Testis (tissue), 3 donors: ENCODE measurements around the gene CNNM3. TPM values are rescaled to one million over a fixed set of nuclear protein-coding genes. Genes with fewer than 3 reads are reported as not detected.

Experiments used
- DNase-seq: peaks from one replicate; pipeline ENCODE4 v3.0.0-alpha.2; 2019
- H3K27ac ChIP-seq, 2 donors: fragments of 200-600 bp; sonication (generic); one replicate each; pipeline ENCODE4 v1.5.1; 2019
- H3K27me3 ChIP-seq: fragments of 200-600 bp; sonication (generic); one replicate; pipeline ENCODE4 v1.5.1; 2019
- H3K36me3 ChIP-seq: fragments of 200-600 bp; sonication (generic); one replicate; pipeline ENCODE4 v1.5.1; 2017; ENCODE audit warnings: low read depth; ENCODE audit errors: missing control alignments
- H3K4me1 ChIP-seq: fragments of 200-600 bp; sonication (generic); one replicate; pipeline ENCODE4 v1.5.1; 2019
- H3K4me3 ChIP-seq, 2 donors: fragments of 200-600 bp; sonication (generic); one replicate each; pipeline ENCODE4 v1.5.1; 2017 to 2019
- H3K9me3 ChIP-seq: fragments of 200-600 bp; sonication (generic); one replicate; pipeline ENCODE4 v1.5.1; 2017
- POLR2A ChIP-seq: fragments of 450-650 bp; IDR thresholded peaks from one replicate; pipeline ENCODE4 v1.6.1; 2017; ENCODE audit warnings: antibody characterized with exemption, mild to moderate bottlenecking, moderate library complexity
- WGBS, 2 donors: methylation state at CpG; one replicate each; pipeline ENCODE4 v1.1.5; 2018; 5-methylcytosine and 5-hydroxymethylcytosine counted together
- intact Hi-C: fragments of 100-400 bp; cut with DNase I; formaldehyde crosslinking; loops from one replicate; pipeline ENCODE4 v1.15.1; 2023; ENCODE audit warnings: low total_unique reads
- polyA plus RNA-seq: library from polyadenylated mRNA; stranded (reverse); fragments of 350-450 nt; fragmentation: Illumina TruSeq; extraction: RNeasy Lipid Tissue Mini Kit (QIAGEN cat#74804); gene quantifications from one replicate; pipeline ENCODE4 v1.2.3, GENCODE V29; 2014; ENCODE audit warnings: low read depth, low replicate concordance; ENCODE audit not compliant: insufficient read depth
- total RNA-seq, 2 donors: library from RNA; depleted of rRNA; stranded (reverse); fragments of >200 nt; gene quantifications; one replicate each; pipeline ENCODE4 v1.2.3, GENCODE V29; 2016
- TF ChIP-seq, protein P1 (sequence below), 3 experiments: fragments of 450-650 bp in 2 of 3; fragments of 200-600 bp in 1 of 3; sonication (generic) in 1 of 3; IDR thresholded peaks; one replicate each; pipeline ENCODE4 v1.5.1; 2016 to 2019; ENCODE audit warnings: antibody characterized with exemption in 3 of 3, mild to moderate bottlenecking in 2 of 3, moderate library complexity in 1 of 3

CNNM3 gene
- total and polyA plus RNA-seq, 3 donors from 2014 or later = 32.2 to 33.6 (median 33.5) TPM

DNA sequence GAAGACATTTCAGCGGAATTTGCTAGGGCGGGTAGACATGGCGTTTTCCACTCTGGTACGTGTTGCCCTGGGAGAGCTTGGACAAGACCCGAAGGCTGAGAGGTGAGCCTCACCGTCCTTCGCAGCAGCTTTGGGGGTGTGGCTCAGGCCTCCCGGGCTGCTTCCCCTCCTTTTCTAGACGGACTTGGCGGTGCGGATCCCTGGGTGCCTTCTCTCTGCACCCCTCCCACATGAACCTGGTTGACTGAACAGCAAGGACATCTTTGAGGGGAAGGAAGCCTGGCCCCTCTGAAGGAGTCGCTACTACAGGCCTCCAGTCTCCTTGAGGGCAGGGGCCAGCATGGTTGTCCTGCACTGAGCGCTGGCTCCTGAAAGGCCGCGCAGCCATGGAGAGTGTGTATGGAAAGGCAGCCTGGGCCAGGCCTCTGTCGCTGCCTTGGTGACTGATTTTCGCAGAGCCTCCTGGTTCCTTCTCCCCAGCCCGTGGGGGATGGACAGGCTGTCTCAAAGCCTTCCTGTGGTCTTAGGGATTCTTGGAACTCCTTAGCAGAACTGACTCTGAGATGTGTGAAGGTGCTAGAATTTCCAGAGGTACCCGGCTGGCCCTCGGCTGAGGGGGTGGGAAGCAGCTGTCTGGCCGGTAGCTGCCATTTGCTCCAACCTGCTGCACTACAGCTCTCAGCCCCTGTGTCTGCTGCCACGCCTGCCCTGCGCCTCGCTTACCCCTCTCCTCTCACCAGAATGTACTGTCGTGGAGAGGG, 45.4 kb upstream of the CNNM3 start:
- intact Hi-C loops = no loop called here
- H3K27me3 ChIP-seq = no peaks in the 10 kb centered on the region
- no peaks in the 10 kb centered on the region for H3K9me3 ChIP-seq
- no peak overlapping the region for H3K27ac ChIP-seq
- H3K4me1 ChIP-seq = no peaks in the 10 kb centered on the region
- no peak overlapping the region for H3K4me3 ChIP-seq
- DNase-seq = no peak
- H3K36me3 ChIP-seq = no peaks in the 10 kb centered on the region
- WGBS, 2 donors = 86 to 91% methylated on average over 18 to 25 of the region's 25 CpGs
- TF ChIP-seq, protein P1, sequence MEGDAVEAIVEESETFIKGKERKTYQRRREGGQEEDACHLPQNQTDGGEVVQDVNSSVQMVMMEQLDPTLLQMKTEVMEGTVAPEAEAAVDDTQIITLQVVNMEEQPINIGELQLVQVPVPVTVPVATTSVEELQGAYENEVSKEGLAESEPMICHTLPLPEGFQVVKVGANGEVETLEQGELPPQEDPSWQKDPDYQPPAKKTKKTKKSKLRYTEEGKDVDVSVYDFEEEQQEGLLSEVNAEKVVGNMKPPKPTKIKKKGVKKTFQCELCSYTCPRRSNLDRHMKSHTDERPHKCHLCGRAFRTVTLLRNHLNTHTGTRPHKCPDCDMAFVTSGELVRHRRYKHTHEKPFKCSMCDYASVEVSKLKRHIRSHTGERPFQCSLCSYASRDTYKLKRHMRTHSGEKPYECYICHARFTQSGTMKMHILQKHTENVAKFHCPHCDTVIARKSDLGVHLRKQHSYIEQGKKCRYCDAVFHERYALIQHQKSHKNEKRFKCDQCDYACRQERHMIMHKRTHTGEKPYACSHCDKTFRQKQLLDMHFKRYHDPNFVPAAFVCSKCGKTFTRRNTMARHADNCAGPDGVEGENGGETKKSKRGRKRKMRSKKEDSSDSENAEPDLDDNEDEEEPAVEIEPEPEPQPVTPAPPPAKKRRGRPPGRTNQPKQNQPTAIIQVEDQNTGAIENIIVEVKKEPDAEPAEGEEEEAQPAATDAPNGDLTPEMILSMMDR (IDR thresholded peaks at IDR 0.05) = no peak
- no peak for TF ChIP-seq POLR2A

DNA sequence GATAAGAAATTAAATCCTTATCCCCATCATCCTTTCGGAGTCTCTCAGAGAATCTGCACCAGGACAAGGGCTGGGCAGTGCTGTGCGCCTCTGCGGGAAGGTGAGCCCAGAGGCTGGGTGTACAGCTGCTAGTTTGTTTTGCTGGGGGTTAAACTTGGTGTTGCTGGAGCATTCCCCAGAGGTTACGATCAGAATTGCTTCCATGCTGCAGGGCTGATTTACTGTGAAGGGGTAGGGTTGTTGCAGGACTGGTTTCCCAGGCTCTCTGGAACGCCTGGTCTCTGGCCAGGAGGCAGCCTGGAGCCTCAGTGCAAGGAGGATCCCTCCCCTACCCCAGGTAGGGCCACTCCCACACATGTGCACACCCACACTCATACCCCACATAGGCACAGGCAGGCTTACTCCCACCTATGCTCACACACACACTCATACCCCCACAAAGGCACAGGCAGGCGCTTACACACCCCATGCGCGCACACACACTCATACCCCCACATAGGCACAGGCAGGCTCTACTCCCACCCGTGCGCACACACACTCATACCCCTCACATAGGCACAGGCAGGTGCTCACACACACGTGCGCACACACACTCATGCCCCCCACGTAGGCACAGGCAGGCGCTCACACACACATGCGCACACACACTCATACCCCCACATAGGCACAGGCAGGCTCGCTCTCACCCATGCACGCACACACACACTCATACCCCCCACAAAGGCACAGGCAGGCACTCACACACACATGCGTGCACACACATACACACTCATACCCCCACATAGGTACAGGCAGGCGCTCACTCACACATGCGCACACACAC, 44.1 kb upstream of the CNNM3 start:
- 90 to 93% methylated on average over 19 to 20 of the region's 20 CpGs for WGBS, 2 donors
- no peak for DNase-seq
- Histone ChIP-seq H3K27ac (no peak overlapping the region), H3K4me1 (no peaks in the 10 kb centered on the region), H3K27me3 (no peaks in the 10 kb centered on the region), H3K4me3 (no peak overlapping the region), H3K36me3 (no peaks in the 10 kb centered on the region), H3K9me3 (no peaks in the 10 kb centered on the region)
- TF ChIP-seq POLR2A = no peak
- TF ChIP-seq, protein P1 (IDR thresholded peaks at IDR 0.05) = no peak
- intact Hi-C loops = no loop called here

DNA sequence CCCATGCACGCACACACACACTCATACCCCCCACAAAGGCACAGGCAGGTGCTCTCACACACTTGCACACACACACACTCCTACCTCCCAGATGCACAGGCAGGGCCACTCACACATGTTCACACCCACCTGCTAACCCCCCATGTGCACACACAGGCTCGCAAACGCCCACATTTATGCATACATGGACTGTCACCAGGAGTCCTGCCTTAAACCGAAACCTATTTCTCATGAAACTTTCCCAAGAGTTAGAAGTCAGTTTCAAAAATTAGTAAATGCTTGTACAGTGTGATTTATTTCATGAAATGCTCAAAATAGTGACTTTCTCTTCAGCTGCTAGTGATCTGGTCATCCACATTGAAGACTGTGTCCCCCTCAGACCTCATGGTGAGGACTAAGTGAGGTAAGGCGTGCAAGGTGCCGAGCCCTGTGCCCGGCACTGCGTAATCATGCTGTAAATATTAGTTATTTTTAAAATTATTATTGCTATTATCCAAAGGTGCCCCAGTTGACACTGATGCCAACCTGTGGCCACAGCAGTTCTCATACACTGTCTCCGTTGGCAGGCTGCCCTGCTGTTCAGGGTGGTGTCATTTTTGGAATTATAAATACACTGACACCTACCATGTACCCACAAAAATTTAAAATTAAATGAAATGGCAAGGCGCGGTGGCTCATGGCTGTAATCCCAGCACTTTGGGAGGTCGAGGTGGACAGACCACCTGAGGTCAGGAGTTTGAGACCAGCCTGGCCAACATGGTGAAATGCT, 43.0 kb upstream of the CNNM3 start:
- intact Hi-C loops = no loop called here
- TF ChIP-seq, protein P1 (IDR thresholded peaks at IDR 0.05) = no peak
- TF ChIP-seq POLR2A = no peak
- WGBS, 2 donors = 94% methylated on average over 12 of the region's 12 CpGs
- no peaks in the 10 kb centered on the region for H3K27me3 ChIP-seq
- H3K4me3 ChIP-seq = no peak overlapping the region
- no peaks in the 10 kb centered on the region for H3K36me3 ChIP-seq
- no peak for DNase-seq
- H3K27ac ChIP-seq = no peak overlapping the region
- no peaks in the 10 kb centered on the region for H3K4me1 ChIP-seq
- H3K9me3 ChIP-seq = no peaks in the 10 kb centered on the region

DNA sequence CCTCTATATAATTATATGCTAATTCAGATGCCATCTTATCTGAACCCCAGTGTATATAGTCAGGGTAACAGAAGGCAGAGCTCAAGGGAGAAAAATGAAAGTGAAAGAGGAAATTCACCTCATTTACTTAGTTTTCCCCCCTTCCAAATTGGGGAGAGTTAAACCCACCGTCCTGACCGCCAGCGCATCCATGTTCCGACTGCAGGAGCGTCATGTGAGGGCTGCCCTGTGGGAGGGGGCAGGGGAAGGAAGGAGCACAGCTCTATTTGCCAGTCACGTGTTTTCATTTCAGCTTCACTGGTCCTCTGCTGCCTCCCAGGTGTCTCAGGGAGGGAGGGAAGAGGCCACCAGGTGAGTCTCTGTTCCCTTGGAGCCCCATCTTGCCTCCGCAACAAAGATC, 42.1 kb upstream of the CNNM3 start:
- H3K9me3 ChIP-seq = no peaks in the 10 kb centered on the region
- H3K4me3 ChIP-seq = no peak overlapping the region
- no peak for DNase-seq
- intact Hi-C loops = no loop called here
- WGBS, 2 donors = 68 to 83% methylated on average over 6 to 7 of the region's 7 CpGs
- no peaks in the 10 kb centered on the region for H3K4me1 ChIP-seq
- no peaks in the 10 kb centered on the region for H3K27me3 ChIP-seq
- no peak overlapping the region for H3K27ac ChIP-seq
- TF ChIP-seq, protein P1 (IDR thresholded peaks at IDR 0.05) = no peak
- no peak for TF ChIP-seq POLR2A
- no peaks in the 10 kb centered on the region for H3K36me3 ChIP-seq
